Chondrocyte (in vitro differentiated cells): Measurements from ENCODE around the gene ASB13. TPM values are rescaled to one million over a fixed set of nuclear protein-coding genes. Genes with fewer than 3 reads are reported as not detected.
"Not testable (repeated sequence)": the region's sequence is repeated elsewhere in the genome, so short reads cannot be mapped to it uniquely, and the experiment has no call there.

ENCODE experiments used
- DNase-seq: peaks from one replicate; pipeline ENCODE4 v3.0.0; 2021; ENCODE audit warnings: mixed read lengths, low spot score
- H3K27ac Mint-ChIP-seq: one replicate; pipeline ENCODE4 v1.8.0; 2021; ENCODE audit warnings: mild to moderate bottlenecking, moderate library complexity, mixed read lengths; ENCODE audit not compliant: unreplicated experiment
- H3K27me3 Mint-ChIP-seq: 2 replicates; pipeline ENCODE4 v1.8.0; 2021; ENCODE audit warnings: low read depth, mixed read lengths
- H3K36me3 Mint-ChIP-seq: 2 replicates; pipeline ENCODE4 v1.8.0; 2021; ENCODE audit warnings: low read depth, mixed read lengths
- H3K4me1 Mint-ChIP-seq: 2 replicates; pipeline ENCODE4 v1.8.0; 2021; ENCODE audit warnings: low read depth, mild to moderate bottlenecking, mixed read lengths
- H3K4me3 Mint-ChIP-seq: one replicate; pipeline ENCODE4 v1.8.0; 2021; ENCODE audit warnings: mild to moderate bottlenecking, moderate library complexity, mixed read lengths; ENCODE audit not compliant: unreplicated experiment
- H3K9me3 Mint-ChIP-seq: 2 replicates; pipeline ENCODE4 v1.8.0; 2021; ENCODE audit warnings: low read depth, mixed read lengths
- total RNA-seq: library from RNA; stranded (reverse); gene quantifications from 3 replicates; pipeline ENCODE4 v1.2.1, GENCODE V29; 2021
- TF ChIP-seq, protein P1 (sequence below): fragments of 200-600 bp; sonication (generic); IDR thresholded peaks from 2 replicates; pipeline ENCODE4 v1.5.0; 2021; ENCODE audit warnings: antibody characterized with exemption, mild to moderate bottlenecking, moderate library complexity

ASB13 gene
- total RNA-seq, 1 donor from 2014 or later: 14.0 TPM

DNA sequence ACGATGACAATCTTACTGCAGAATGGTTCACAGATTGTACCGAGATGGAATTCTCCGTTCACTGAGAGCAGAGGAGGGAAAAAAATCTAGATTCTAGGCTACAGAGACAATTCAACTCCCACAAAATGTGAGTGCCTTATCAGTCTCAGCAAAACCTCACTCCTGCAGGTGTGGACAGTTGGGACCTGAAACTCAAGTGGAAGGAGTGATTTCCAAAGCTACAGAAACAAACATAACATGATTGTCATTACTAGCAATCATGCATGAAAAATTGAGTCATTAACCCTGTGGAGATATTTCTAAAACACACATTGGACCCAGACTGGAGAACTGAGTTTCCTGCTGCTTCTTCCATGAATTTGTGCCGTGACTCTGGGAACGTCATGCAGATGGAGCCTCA lies 71.3 kb downstream of the ASB13 start:
- Mint-ChIP-seq H3K27me3 (no peaks in the 10 kb centered on the region), H3K9me3 (no peaks in the 10 kb centered on the region), H3K4me1 (peaks cover 42% of the 10 kb centered on the region), H3K36me3 (no peaks in the 10 kb centered on the region), H3K4me3 (no peak overlapping the region), H3K27ac (no peak overlapping the region)
- TF ChIP-seq, protein P1, sequence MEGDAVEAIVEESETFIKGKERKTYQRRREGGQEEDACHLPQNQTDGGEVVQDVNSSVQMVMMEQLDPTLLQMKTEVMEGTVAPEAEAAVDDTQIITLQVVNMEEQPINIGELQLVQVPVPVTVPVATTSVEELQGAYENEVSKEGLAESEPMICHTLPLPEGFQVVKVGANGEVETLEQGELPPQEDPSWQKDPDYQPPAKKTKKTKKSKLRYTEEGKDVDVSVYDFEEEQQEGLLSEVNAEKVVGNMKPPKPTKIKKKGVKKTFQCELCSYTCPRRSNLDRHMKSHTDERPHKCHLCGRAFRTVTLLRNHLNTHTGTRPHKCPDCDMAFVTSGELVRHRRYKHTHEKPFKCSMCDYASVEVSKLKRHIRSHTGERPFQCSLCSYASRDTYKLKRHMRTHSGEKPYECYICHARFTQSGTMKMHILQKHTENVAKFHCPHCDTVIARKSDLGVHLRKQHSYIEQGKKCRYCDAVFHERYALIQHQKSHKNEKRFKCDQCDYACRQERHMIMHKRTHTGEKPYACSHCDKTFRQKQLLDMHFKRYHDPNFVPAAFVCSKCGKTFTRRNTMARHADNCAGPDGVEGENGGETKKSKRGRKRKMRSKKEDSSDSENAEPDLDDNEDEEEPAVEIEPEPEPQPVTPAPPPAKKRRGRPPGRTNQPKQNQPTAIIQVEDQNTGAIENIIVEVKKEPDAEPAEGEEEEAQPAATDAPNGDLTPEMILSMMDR: no peak
- no peak for DNase-seq

DNA sequence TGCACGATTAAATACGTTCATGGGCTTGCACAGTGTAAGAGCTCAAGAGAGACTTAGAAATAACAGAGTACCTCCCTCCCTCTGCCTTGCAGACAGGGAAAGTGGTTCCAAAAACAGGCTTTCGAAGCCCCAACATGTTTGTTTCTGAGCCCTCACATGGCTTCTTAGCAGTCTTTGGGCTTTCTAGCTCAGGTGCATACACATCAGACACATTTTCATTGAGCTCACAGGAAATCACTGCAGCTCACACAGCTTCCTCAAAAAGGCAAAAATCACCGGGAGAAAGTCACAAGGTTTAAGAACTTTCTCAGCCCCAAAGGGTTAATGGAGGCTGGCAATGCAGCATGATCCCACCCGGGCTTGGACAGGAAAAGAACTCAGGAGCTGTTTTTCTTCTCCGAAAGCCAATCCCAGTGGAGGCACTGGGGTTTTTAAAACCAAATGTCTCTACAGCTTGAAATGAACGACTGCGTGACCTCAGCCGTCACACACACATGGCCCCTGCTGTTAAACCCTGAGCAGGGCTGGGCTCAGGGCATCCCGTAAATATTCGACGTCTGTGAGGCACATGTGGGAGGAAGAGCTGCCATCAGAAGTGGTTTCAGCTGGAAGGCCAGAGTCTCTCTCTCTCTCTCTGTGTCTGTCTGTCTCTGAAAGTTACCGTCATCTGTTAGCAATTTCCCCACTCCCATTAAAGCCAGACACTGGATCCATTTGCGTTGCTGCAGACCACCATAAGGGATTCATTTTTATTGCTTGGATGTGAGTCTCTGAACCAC lies 71.9 kb downstream of the ASB13 start:
- TF ChIP-seq, protein P1: no peak
- no peak overlapping the region for H3K27ac Mint-ChIP-seq
- no peaks in the 10 kb centered on the region for H3K36me3 Mint-ChIP-seq
- H3K4me1 Mint-ChIP-seq: peaks cover 46% of the 10 kb centered on the region
- no peak overlapping the region for H3K4me3 Mint-ChIP-seq
- H3K27me3 Mint-ChIP-seq: no peaks in the 10 kb centered on the region
- no peaks in the 10 kb centered on the region for H3K9me3 Mint-ChIP-seq
- DNase-seq: peak; percentile 18

DNA sequence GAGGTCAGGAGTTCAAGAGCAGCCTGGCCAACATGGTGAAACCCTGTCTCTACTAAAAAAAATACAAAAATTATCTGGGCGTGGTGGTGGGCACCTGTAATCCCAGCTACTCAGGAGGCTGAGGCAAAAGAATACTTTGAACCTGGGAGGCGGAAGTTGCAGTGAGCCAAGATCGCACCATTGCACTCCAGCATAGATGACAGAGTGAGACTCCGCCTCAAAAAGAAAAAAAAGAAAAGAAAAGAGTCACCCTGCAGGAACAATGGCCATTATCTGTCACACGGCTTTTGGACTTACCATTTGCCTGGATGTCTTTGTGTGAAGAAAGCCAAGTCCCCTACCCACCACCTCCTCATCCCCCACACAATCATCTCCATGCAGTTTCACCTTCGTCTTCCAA lies 73.0 kb downstream of the ASB13 start:
- not testable (repeated sequence) for H3K27me3 Mint-ChIP-seq, H3K9me3 Mint-ChIP-seq, H3K4me3 Mint-ChIP-seq, H3K36me3 Mint-ChIP-seq, H3K27ac Mint-ChIP-seq, DNase-seq
- peaks cover 46% of the 10 kb centered on the region for H3K4me1 Mint-ChIP-seq

DNA sequence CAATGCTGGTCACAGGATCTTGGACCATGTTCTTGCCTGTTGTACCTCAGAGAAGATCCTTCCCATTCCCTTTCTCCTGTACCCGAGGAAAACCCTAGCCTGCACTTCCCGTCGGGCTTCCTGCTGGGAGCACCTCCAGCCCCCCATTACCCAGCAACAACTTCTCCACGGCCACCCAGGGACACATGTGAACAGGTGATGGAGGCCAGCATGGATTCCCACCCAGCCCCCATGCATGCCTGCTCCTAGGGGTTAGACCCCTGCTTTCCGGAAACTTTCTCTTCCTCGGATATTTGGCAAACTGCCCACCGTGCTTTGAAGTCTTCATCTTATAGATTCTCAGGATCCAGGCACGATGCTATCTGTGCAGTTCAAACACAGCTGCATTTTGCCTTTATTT lies 74.3 kb downstream of the ASB13 start:
- peak; percentile 64 for DNase-seq
- TF ChIP-seq, protein P1: no peak
- Mint-ChIP-seq H3K27me3 (no peaks in the 10 kb centered on the region), H3K4me1 (peaks cover 37% of the 10 kb centered on the region), H3K36me3 (no peaks in the 10 kb centered on the region), H3K4me3 (no peak overlapping the region), H3K9me3 (no peaks in the 10 kb centered on the region), H3K27ac (no peak overlapping the region)

DNA sequence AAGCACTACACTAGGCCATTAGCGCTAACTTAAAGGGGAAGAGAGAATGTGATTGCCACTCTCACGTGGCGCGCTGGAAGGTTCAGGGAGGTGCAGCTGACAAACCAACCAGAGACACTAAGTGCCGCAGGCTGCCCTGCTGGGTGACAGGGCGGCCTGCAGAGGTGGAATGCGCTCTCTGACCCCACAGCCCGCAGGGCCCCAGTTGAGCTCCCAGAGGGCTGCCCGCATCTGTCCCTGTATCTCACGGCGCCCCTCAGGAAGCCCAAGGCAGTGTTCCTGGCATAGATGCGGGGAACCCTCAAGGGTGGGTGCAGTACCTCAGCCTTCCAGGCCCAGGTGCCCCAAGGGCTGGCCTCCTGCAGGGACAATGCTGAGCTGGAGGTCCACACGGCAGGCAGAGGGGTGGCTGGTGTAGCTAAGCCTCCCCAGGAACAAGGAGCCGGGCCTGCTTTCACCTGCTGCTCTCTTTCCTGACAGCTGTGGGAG lies 75.0 kb downstream of the ASB13 start:
- Mint-ChIP-seq H3K27me3 (no peaks in the 10 kb centered on the region), H3K4me3 (no peak overlapping the region)

More for the DNA sequence above, 75.0 kb downstream of the ASB13 start:
- H3K4me1 Mint-ChIP-seq: peaks cover 35% of the 10 kb centered on the region
- H3K27ac Mint-ChIP-seq: no peak overlapping the region
- no peaks in the 10 kb centered on the region for H3K36me3 Mint-ChIP-seq
- H3K9me3 Mint-ChIP-seq: no peaks in the 10 kb centered on the region
- peak; percentile 72 for DNase-seq
- TF ChIP-seq, protein P1: no peak
